Vagina (tissue), 2 donors: ENCODE measurements around the gene CBX4. TPM values are rescaled to one million over a fixed set of nuclear protein-coding genes. Genes with fewer than 3 reads are reported as not detected.

Source experiments
- DNase-seq, 2 donors: peaks; one replicate each; pipeline ENCODE4 v3.0.0-alpha.2; 2017; ENCODE audit errors: extremely low spot score in 2 of 2
- H3K27ac ChIP-seq: fragments of 200-600 bp; sonication (generic); one replicate; pipeline ENCODE4 v1.5.1; 2019
- H3K27me3 ChIP-seq: fragments of 200-600 bp; sonication (generic); one replicate; pipeline ENCODE4 v1.5.1; 2019
- H3K36me3 ChIP-seq, 2 donors: fragments of 200-600 bp; sonication (generic); one replicate each; pipeline ENCODE4 v1.5.1; 2017 to 2019
- H3K4me1 ChIP-seq: fragments of 200-600 bp; sonication (generic); one replicate; pipeline ENCODE4 v1.5.1; 2019
- H3K4me3 ChIP-seq, 2 donors: fragments of 200-600 bp; sonication (generic); 1 replicate in 1 of 2; 2 replicates in 1 of 2; pipeline ENCODE4 v1.5.1; 2016 to 2019
- H3K9me3 ChIP-seq: fragments of 200-600 bp; sonication (generic); one replicate; pipeline ENCODE4 v1.5.1; 2019
- CTCF ChIP-seq, 3 experiments: fragments of 450-650 bp in 2 of 3; fragments of 200-600 bp in 1 of 3; sonication (generic) in 1 of 3; IDR thresholded peaks; one replicate each; pipeline ENCODE4 v1.5.1; 2017 to 2019; ENCODE audit warnings: antibody characterized with exemption in 3 of 3, mild to moderate bottlenecking in 2 of 3, moderate library complexity in 2 of 3
- POLR2A ChIP-seq, 2 donors: fragments of 450-650 bp; IDR thresholded peaks; one replicate each; pipeline ENCODE4 v1.6.1; 2017; ENCODE audit warnings: antibody characterized with exemption in 2 of 2, mild to moderate bottlenecking in 2 of 2, moderate library complexity in 2 of 2
- POLR2AphosphoS5 ChIP-seq, 2 donors: sonication (generic); formaldehyde crosslinking; IDR thresholded peaks; one replicate each; pipeline ENCODE4 v1.9.0; 2017; ENCODE audit warnings: antibody characterized with exemption in 2 of 2, mild to moderate bottlenecking in 2 of 2, low read depth in 1 of 2; ENCODE audit not compliant: insufficient read depth in 1 of 2
- intact Hi-C: fragments of 100-400 bp; cut with DNase I; formaldehyde crosslinking; loops from one replicate; pipeline ENCODE4 v1.15.1; 2023
- total RNA-seq: library from RNA; depleted of rRNA; stranded (reverse); fragments of >200 nt; gene quantifications from one replicate; pipeline ENCODE4 v1.2.3, GENCODE V29; 2016

Gene CBX4
- total RNA-seq, 1 donor from 2014 or later: 13.0 TPM

GRCh38 chr17:79801156-79802038 is 37.8 kb downstream of the CBX4 start:
- no peak for DNase-seq
- TF ChIP-seq CTCF (IDR thresholded peaks at IDR 0.05): no peak
- Histone ChIP-seq H3K4me1 (peaks cover 70% of the 10 kb centered on the region), H3K27ac (no peak overlapping the region), H3K36me3 (no peaks in the 10 kb centered on the region), H3K4me3 (peak overlapping the region in 1 of 2 donors; percentile 17), H3K9me3 (no peaks in the 10 kb centered on the region), H3K27me3 (peaks cover 53% of the 10 kb centered on the region)
- intact Hi-C loops: loop anchor here (2.0 kb wide), 1 partner anchor 41 kb away; no protein-coding TSS in a partner anchor

- TF ChIP-seq CTCF (IDR thresholded peaks at IDR 0.05): no peak
- TF ChIP-seq POLR2A (IDR thresholded peaks at IDR 0.05): no peak
- no peak for TF ChIP-seq POLR2AphosphoS5 (IDR thresholded peaks at IDR 0.05; ENCODE audit: insufficient read depth in 1 of 2, low read depth in 1 of 2)
- peaks cover 49% of the 10 kb centered on the region for H3K27me3 ChIP-seq
- H3K27ac ChIP-seq: no peak overlapping the region
- intact Hi-C loops: loop anchor here (2.0 kb wide), 1 partner anchor 42 kb away; no protein-coding TSS in a partner anchor
- H3K9me3 ChIP-seq: no peaks in the 10 kb centered on the region
- no peak for DNase-seq
- H3K4me3 ChIP-seq: peak overlapping the region in 1 of 2 donors; percentile 17
- H3K36me3 ChIP-seq: no peaks in the 10 kb centered on the region
- peaks cover 76% of the 10 kb centered on the region for H3K4me1 ChIP-seq
Observed at GRCh38 chr17:79800325-79801155, 38.7 kb downstream of the CBX4 start.

GRCh38 chr17:79799538-79800324 is 39.5 kb downstream of the CBX4 start:
- H3K27ac ChIP-seq: no peak overlapping the region
- DNase-seq: no peak
- TF ChIP-seq POLR2A (IDR thresholded peaks at IDR 0.05) (no peak), POLR2AphosphoS5 (IDR thresholded peaks at IDR 0.05; ENCODE audit: insufficient read depth in 1 of 2, low read depth in 1 of 2) (no peak), CTCF (IDR thresholded peaks at IDR 0.05) (no peak)
- no peak overlapping the region for H3K4me3 ChIP-seq
- H3K4me1 ChIP-seq: peaks cover 76% of the 10 kb centered on the region
- H3K36me3 ChIP-seq: no peaks in the 10 kb centered on the region
- H3K27me3 ChIP-seq: peaks cover 49% of the 10 kb centered on the region
- intact Hi-C loops: loop anchor here (2.0 to 10.0 kb wide), 2 partner anchors 43 to 195 kb away; no protein-coding TSS in a partner anchor
- H3K9me3 ChIP-seq: no peaks in the 10 kb centered on the region

- no peak overlapping the region for H3K4me3 ChIP-seq
Observed at GRCh38 chr17:79799174-79799537, 40.1 kb downstream of the CBX4 start.

More at GRCh38 chr17:79799174-79799537, 40.1 kb downstream of the CBX4 start:
- Histone ChIP-seq H3K9me3 (no peaks in the 10 kb centered on the region), H3K27ac (no peak overlapping the region), H3K27me3 (peaks cover 47% of the 10 kb centered on the region), H3K4me1 (peaks cover 73% of the 10 kb centered on the region), H3K36me3 (no peaks in the 10 kb centered on the region)
- intact Hi-C loops: loop anchor here (10.0 kb wide), 1 partner anchor 196 kb away; no protein-coding TSS in a partner anchor
- TF ChIP-seq POLR2AphosphoS5 (IDR thresholded peaks at IDR 0.05; ENCODE audit: insufficient read depth in 1 of 2, low read depth in 1 of 2) (no peak), CTCF (IDR thresholded peaks at IDR 0.05) (no peak), POLR2A (IDR thresholded peaks at IDR 0.05) (no peak)
- DNase-seq: no peak
